Measurements from ENCODE around the gene TIAL1.
A peak's percentile ranks its signal among the peaks of the same experiment; 100 is the strongest.

The TIAL1 gene

DNA sequence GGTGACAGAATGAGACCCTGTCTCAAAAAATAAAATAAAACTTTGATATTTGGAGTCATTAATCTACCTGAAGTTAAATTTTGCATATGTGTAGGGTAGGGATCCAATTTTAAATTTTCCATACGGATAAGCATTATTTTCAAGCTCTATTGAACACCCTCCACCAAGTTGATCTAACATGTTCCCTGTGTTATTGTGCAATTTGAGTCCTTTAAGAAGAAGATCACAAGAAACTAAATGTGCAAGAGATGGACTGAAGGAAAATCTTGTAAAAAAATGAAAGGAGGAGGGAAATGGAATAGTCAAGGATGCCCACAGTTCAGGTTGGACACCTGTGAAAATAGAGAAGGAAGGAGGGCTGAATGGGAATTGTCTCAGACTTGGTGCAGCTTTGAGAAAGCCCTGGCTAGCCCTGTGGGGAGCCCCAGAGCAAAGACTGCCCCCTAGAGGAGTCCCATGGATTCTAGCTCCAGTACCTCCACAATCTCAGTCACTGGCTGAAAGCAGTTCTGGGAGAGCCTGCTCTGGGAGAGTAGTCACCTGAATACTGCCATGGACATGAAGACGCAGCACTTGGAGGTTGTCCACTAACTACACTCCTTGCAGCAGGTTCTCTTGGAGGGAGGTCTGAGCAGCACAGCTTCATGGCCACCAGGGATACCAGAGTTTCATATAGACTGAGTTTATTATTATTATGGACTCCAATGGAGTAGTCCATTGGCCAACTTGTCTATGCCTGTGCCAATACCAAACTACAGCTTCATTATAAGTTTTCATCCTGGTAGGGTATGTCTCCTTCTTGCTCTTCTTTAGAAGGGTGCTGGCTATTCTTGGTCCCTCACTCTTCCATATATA, 5.7 kb upstream of the TIAL1 start:
- H3K4me3 ChIP-seq (ENCODE audit: control insufficient read depth, low read depth, low read length), result no peak overlapping the region
- TF ChIP-seq, protein P1, sequence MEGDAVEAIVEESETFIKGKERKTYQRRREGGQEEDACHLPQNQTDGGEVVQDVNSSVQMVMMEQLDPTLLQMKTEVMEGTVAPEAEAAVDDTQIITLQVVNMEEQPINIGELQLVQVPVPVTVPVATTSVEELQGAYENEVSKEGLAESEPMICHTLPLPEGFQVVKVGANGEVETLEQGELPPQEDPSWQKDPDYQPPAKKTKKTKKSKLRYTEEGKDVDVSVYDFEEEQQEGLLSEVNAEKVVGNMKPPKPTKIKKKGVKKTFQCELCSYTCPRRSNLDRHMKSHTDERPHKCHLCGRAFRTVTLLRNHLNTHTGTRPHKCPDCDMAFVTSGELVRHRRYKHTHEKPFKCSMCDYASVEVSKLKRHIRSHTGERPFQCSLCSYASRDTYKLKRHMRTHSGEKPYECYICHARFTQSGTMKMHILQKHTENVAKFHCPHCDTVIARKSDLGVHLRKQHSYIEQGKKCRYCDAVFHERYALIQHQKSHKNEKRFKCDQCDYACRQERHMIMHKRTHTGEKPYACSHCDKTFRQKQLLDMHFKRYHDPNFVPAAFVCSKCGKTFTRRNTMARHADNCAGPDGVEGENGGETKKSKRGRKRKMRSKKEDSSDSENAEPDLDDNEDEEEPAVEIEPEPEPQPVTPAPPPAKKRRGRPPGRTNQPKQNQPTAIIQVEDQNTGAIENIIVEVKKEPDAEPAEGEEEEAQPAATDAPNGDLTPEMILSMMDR (IDR thresholded peaks at IDR 0.05; ENCODE audit: control insufficient read depth, insufficient read depth, low read depth, low read length, missing control alignments), result peak; percentile 68
- no peak for DNase-seq (ENCODE audit: low read depth)

DNA sequence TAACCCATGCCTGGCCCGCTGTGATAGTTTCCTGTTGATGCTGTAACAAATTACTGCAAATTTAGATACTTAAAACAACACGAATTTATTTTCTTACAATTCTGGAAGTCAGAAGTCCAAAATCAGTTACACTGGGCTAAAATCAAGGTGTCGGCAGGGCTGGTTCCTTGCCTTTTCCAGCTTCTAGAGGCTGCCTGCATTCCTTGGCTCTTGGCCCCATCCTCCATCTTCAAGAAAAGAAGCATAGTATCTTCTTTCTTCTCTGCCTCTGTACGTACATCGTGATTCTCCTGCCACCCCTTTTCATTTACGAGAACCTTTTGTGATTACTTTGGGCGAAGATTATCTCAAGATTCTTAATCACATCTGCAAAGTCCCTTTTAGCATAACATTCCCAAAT, 1.6 kb upstream of the TIAL1 start:
- no peak for DNase-seq (ENCODE audit: low read depth)
- no peak overlapping the region for H3K4me3 ChIP-seq (ENCODE audit: control insufficient read depth, low read depth, low read length)
- TF ChIP-seq, protein P1 (IDR thresholded peaks at IDR 0.05; ENCODE audit: control insufficient read depth, insufficient read depth, low read depth, low read length, missing control alignments), result no peak

DNA sequence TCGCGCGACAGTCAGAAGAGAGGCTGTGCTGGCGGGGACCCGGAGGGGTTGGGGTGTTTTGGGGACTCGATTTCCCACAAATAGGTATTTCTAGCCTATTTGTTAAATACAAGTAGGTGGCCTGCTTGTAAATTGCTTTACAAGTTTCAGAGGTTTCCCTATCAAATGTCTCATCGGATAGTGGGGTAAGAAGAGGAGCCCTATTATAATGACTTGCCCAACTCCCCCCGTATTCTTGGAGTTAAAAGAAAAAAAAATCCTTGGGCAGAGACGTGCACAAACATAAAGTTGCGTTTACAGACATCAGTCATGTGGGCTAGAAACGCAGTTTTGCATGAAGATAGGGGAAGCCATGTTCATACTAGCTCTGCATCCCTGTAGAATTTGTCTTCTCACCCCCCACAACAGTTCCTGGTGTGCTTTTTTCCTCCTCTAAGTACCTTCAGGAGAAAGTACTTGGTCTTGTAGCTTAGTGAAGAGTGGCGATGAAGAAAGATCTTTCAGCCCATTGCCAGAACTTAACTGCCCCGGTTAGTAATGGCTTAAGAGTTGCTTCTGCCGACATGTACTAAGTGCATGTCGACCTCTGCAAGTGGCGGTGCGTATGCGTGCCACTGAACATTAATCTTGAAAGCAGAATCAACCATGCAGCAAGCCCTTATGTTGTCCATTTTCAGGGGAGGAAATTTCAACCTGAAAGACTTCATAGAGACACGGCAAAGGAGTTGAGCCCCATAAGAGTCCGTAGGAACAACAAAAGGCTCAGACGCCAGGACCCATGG, 832 bp upstream of the TIAL1 start:
- no peak for DNase-seq (ENCODE audit: low read depth)
- peak overlapping the region; percentile 86 for H3K4me3 ChIP-seq (ENCODE audit: control insufficient read depth, low read depth, low read length)
- TF ChIP-seq, protein P1 (IDR thresholded peaks at IDR 0.05; ENCODE audit: control insufficient read depth, insufficient read depth, low read depth, low read length, missing control alignments), result no peak

DNA sequence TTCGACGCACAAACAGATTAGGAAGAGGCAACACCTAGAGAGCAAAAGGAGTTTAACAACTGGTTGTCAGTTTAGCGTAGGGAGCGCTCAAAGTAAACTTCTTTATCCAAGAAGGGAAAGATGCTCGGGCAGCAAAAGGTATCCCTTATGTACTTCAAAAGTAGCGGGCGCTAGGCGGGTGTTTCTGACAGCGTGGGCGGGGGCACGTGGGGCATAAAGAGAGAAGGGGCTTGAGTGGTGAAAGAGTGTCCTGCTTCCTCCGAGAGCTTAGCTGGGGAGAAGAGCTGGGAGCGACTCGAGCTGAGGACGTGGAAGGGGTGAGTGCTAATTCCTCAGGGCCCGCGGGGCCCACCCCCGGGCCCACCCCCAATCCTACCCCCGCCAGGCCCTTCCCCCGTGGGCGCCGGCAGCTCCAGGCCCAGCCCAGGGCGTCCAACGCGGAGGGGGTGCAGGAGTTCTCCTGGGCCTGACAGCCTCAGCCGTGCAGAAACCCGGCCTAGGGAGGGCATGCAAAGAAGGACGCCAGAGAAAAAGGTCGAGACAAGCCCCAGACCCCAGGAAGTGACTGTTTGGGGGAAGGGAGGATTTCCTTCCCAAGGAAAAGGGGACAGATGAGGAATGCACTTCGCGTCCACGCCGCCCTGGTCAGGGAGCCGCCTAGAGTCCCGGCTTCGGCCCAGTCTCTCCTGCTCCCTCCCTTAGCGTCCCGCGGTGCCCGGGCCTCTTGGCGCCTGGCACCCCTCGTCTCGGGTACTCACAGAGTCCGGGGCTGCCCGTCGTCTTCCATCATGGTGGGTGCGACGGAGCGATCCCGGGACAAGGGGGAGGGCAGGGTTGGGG, 868 bp downstream of the TIAL1 start:
- TF ChIP-seq, protein P1 (IDR thresholded peaks at IDR 0.05; ENCODE audit: control insufficient read depth, insufficient read depth, low read depth, low read length, missing control alignments), result no peak
- DNase-seq (ENCODE audit: low read depth), result no peak
- peak overlapping the region; percentile 86 for H3K4me3 ChIP-seq (ENCODE audit: control insufficient read depth, low read depth, low read length)

DNA sequence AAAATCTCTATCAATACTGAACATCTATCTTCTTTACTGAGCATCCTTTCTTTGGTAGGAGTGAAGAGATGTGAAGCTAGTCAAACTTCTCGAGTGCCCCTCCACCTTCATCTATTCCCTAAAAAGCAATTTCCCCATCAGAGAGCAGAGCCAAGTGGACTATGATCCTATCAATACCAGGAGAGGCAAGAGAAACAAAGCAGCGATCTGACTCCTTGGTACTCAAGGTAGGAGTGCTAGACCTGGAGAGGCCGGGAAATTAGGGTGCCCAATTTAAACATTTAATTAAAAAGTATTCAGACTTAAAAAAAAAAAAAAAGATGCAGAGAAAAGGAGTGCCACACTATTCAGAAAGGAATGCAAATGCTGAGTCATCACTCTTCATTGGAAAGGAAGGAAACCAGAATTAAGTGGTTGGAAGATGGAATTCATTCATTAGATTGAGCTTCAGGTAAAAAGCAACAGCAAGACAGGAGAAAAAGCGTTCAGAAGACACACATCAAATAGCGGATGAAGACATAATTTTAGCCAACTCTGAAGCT, 1.6 kb downstream of the TIAL1 start:
- TF ChIP-seq, protein P1 (IDR thresholded peaks at IDR 0.05; ENCODE audit: control insufficient read depth, insufficient read depth, low read depth, low read length, missing control alignments), result no peak
- no peak for DNase-seq (ENCODE audit: low read depth)
- peak overlapping the region; percentile 86 for H3K4me3 ChIP-seq (ENCODE audit: control insufficient read depth, low read depth, low read length)

DNA sequence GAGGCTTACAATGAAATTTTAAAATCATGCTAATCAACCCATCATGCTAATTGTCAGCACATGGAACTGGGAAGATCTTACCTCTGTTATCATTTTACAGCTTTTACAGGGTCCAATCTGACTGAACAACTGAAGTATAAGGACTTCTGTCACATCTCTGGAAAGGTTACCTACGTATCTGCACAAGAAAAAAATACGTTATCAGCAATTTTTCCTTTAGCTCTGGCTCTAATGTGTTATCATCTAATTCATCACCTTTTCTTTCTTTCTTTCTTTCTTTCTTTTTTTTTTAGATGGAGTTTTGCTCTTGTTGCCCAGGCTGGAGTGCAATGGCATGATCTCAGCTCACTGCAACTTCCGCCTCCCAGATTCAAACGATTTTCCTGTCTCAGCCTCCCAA, 8.7 kb downstream of the TIAL1 start:
- no peak for DNase-seq (ENCODE audit: low read depth)
- TF ChIP-seq, protein P1 (IDR thresholded peaks at IDR 0.05; ENCODE audit: control insufficient read depth, insufficient read depth, low read depth, low read length, missing control alignments), result no peak
- no peak overlapping the region for H3K4me3 ChIP-seq (ENCODE audit: control insufficient read depth, low read depth, low read length)

Data from AG09309 (cell line).